ENCODE results near the gene UBP1. TPM values are rescaled to one million over a fixed set of nuclear protein-coding genes. Genes with fewer than 3 reads are reported as not detected.
A peak's percentile ranks its signal among the peaks of the same experiment; 100 is the strongest.

The UBP1 gene
- total and polyA plus RNA-seq, 4 donors, result 23.1 to 95.2 (median 45.9) TPM

DNA sequence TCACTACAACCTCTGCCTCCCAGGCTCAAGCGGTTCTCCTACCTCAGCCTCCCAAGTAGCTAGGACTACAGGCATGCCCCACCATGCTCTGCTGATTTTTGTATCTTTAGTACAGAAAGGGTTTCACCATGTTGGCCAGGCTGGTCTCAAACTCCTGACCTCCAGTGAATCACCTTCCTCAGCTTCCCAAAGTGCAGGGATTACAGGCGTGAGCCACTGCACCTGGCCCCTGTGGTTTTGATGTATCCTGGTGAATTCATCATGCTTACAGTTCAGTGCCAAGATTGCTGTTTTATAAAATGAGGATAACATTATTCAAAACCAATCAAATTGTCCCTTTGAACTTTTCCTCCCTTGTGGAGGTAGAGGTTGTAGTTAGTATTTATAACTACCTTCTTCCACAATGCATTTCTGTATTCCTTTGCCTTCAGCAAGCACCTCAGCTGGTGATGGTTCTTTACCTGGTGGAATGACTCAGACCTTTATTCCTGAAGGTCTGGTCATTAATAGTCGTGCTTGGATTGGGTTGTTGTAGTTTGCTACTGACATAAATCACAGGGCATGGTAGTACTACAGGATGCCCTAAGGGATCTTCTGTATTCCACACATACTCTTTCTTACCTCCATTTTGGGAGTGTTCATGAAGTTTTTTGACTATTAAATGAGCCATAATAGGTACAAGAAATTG, 76.9 kb downstream of the UBP1 start:
- no peak for ATAC-seq (ENCODE audit: insufficient read depth, low FRiP score)
- 85 to 97% methylated on average over 3 of the region's 3 CpGs for WGBS, 2 donors
- no peak overlapping the region for H3K4me3 ChIP-seq

DNA sequence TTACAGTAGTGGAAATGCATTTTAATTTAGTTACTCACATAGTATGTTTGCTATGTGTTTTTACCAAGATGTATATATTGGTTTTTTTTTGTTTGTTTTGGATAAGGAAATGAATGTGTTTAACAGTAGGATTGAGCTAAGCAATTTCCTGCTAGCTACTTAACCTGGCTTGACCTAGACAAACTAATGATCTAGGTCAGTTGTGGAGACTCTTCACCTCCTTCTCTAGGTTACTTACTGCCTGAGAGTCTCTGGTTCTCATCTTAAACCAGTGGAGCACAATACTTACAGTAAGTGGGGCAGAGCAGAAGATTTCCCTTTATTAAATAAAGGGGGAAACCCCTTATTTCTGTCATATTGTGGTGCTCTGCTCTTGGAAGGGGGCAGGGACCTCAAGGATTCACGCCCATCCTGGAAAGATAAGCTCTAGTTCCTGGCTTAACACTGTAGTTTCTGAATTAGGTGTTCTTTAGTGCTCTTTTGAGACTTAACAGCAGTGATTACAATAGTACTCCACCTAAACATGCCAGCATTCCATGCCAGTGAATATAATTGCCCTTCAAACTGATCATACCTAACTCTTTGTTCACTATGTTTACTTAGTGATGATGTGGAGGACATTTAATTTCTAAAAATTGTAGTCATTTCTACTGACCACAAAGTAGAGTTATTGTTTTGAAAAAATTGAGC, 79.9 kb downstream of the UBP1 start:
- no peaks in the 10 kb centered on the region for H3K9me3 ChIP-seq (ENCODE audit: control insufficient read depth in 4 of 4, insufficient read depth in 3 of 4, low read length in 3 of 4)
- H3K27ac ChIP-seq (ENCODE audit: low read depth in 1 of 2, low read length in 1 of 2), result no peak overlapping the region
- no peaks in the 10 kb centered on the region for H3K27me3 ChIP-seq (ENCODE audit: control insufficient read depth in 3 of 3, insufficient read depth in 3 of 3, low read length in 2 of 3)
- TF ChIP-seq, protein P1, sequence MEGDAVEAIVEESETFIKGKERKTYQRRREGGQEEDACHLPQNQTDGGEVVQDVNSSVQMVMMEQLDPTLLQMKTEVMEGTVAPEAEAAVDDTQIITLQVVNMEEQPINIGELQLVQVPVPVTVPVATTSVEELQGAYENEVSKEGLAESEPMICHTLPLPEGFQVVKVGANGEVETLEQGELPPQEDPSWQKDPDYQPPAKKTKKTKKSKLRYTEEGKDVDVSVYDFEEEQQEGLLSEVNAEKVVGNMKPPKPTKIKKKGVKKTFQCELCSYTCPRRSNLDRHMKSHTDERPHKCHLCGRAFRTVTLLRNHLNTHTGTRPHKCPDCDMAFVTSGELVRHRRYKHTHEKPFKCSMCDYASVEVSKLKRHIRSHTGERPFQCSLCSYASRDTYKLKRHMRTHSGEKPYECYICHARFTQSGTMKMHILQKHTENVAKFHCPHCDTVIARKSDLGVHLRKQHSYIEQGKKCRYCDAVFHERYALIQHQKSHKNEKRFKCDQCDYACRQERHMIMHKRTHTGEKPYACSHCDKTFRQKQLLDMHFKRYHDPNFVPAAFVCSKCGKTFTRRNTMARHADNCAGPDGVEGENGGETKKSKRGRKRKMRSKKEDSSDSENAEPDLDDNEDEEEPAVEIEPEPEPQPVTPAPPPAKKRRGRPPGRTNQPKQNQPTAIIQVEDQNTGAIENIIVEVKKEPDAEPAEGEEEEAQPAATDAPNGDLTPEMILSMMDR (IDR thresholded peaks at IDR 0.05; ENCODE audit: control extremely low read depth, extremely low read depth), result no peak
- H3K4me1 ChIP-seq (ENCODE audit: control insufficient read depth in 5 of 5, insufficient read depth in 5 of 5, low read length in 5 of 5), result peaks cover 0 to 4% (median 0%) of the 10 kb centered on the region in 5 donors
- peak; percentile 72 for ATAC-seq (ENCODE audit: insufficient read depth, low FRiP score)
- peak overlapping the region in 1 of 2 donors; percentile 7 for H3K9ac ChIP-seq (ENCODE audit: insufficient read depth in 1 of 2, low read length in 2 of 2)
- H3K4me3 ChIP-seq, result no peak overlapping the region
- WGBS, 2 donors, result 58 to 80% methylated on average over 1 of the region's 1 CpG
- DNase-seq, result peak in 1 of 3 donors; percentile 7
- no peaks in the 10 kb centered on the region for H3K36me3 ChIP-seq (ENCODE audit: control insufficient read depth in 4 of 4, insufficient read depth in 4 of 4, low read length in 4 of 4)

More for the DNA sequence above, 76.9 kb downstream of the UBP1 start:
- H3K27me3 ChIP-seq (ENCODE audit: control insufficient read depth in 3 of 3, insufficient read depth in 3 of 3, low read length in 2 of 3), result no peaks in the 10 kb centered on the region
- DNase-seq, result no peak
- peaks cover 0 to 4% (median 0%) of the 10 kb centered on the region in 5 donors for H3K4me1 ChIP-seq (ENCODE audit: control insufficient read depth in 5 of 5, insufficient read depth in 5 of 5, low read length in 5 of 5)
- no peaks in the 10 kb centered on the region for H3K9me3 ChIP-seq (ENCODE audit: control insufficient read depth in 4 of 4, insufficient read depth in 3 of 4, low read length in 3 of 4)
- H3K36me3 ChIP-seq (ENCODE audit: control insufficient read depth in 4 of 4, insufficient read depth in 4 of 4, low read length in 4 of 4), result no peaks in the 10 kb centered on the region
- H3K27ac ChIP-seq (ENCODE audit: low read depth in 1 of 2, low read length in 1 of 2), result no peak overlapping the region
- TF ChIP-seq, protein P1 (IDR thresholded peaks at IDR 0.05; ENCODE audit: control extremely low read depth, extremely low read depth), result no peak
- no peak overlapping the region for H3K9ac ChIP-seq (ENCODE audit: insufficient read depth in 1 of 2, low read length in 2 of 2)

DNA sequence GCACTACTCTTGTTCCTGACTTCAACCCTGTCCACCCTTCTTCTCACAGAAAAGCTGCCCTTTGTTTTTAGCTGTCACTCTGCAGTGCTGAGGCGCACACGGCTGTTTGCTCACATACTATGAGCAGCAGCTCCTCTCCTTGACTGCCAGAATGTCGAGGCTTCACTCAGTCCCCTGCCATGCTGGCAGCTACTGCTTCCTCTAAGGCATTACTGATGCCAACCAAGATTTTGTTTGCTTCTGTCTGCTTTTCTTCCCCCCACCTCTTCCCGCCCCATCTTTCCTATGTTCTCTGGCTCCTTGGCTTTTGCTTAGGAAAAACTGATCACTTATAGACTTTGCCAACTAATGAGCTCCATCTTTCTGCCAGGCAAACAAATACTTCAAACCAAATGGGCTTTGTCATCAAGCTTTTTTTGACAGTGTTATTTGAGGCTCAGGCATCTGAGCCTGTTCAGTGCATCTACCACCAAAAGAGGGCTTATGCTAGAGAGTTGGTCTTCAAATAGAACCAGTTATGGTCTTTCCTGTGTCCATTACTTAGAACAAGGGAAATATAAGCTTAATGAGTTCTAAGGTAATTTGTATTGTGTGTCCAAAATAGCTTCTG, 81.9 kb downstream of the UBP1 start:
- no peak overlapping the region for H3K9ac ChIP-seq (ENCODE audit: insufficient read depth in 1 of 2, low read length in 2 of 2)
- DNase-seq (peak in 1 of 3 donors; percentile 17), ATAC-seq (ENCODE audit: insufficient read depth, low FRiP score) (no peak)
- H3K27me3 ChIP-seq (ENCODE audit: control insufficient read depth in 3 of 3, insufficient read depth in 3 of 3, low read length in 2 of 3), result no peaks in the 10 kb centered on the region
- peaks cover 0 to 4% (median 0%) of the 10 kb centered on the region in 5 donors for H3K4me1 ChIP-seq (ENCODE audit: control insufficient read depth in 5 of 5, insufficient read depth in 5 of 5, low read length in 5 of 5)
- 65 to 77% methylated on average over 4 of the region's 4 CpGs for WGBS, 2 donors
- no peaks in the 10 kb centered on the region for H3K9me3 ChIP-seq (ENCODE audit: control insufficient read depth in 4 of 4, insufficient read depth in 3 of 4, low read length in 3 of 4)
- H3K36me3 ChIP-seq (ENCODE audit: control insufficient read depth in 4 of 4, insufficient read depth in 4 of 4, low read length in 4 of 4), result no peaks in the 10 kb centered on the region
- TF ChIP-seq, protein P1 (IDR thresholded peaks at IDR 0.05; ENCODE audit: control extremely low read depth, extremely low read depth), result no peak
- no peak overlapping the region for H3K4me3 ChIP-seq
- H3K27ac ChIP-seq (ENCODE audit: low read depth in 1 of 2, low read length in 1 of 2), result no peak overlapping the region

Measured in lung (tissue), 12 donors.